ENCODE measurements around the gene PTPN9. TPM values are rescaled to one million over a fixed set of nuclear protein-coding genes. Genes with fewer than 3 reads are reported as not detected.
A peak's percentile ranks its signal among the peaks of the same experiment; 100 is the strongest.

PTPN9 gene
- total and polyA plus RNA-seq, 2 of the 13 experiments (the other 11 are each of a cell fraction or from before 2014, with no cell fraction given) = 16.6 to 19.9 TPM

DNA sequence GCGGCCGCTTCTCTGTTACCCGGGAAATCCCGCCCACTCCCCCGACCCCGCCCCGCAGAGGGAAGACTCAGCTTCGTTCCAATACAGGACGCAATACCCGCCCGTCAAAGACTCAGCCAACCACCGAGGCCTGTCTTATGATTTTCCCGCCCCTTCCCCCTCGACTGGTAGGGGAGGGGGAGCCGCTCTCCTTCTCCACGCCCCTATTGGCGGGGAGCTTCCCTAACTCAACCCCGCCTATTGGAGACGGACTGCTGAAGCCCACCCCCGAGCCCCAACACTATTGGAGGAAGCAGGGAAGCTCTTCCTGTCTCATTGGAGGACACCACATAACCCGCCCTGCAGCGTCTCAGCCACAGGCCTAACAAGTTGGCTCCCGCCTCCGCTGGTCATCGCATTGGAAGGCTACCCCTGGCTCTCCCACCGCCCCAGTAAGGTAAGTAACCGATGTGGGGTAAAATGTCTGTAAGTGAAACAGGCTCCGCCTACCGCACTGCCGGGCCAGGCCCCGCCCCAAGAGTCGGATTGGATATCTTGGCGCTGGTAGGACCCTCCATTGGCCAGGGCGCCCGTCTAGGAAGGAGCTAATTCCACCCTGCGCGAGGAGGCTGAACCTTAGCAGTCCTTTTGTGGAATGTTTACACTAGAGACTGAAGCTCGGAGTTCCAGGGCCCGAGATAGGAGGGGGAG is 127.3 kb downstream of the PTPN9 start, which contains the start of gene SIN3A (continued):
- TF ChIP-seq ZNF451 (CRISPR knock-in tag; IDR thresholded peaks at IDR 0.05) (0 out of 2 replicates have a peak, but pooled peaks have one; percentile 50), ZFYVE20 (CRISPR knock-in tag; IDR thresholded peaks at IDR 0.05; ENCODE audit: borderline replicate concordance, low read depth) (no peak), NFE2L2 (IDR thresholded peaks at IDR 0.05; ENCODE audit: low read length) (no peak), CREM (IDR thresholded peaks at IDR 0.05) (peak; percentile 48), CREM (CRISPR knock-in tag; IDR thresholded peaks at IDR 0.05) (no peak), YEATS2 (CRISPR knock-in tag; IDR thresholded peaks at IDR 0.05; ENCODE audit: borderline replicate concordance) (no peak), SIN3A (IDR thresholded peaks at IDR 0.05; ENCODE audit: borderline replicate concordance, low read depth, low read length) (peak; percentile 12; the same call in 1 of the 2 replicates), ZNF224 (CRISPR knock-in tag; IDR thresholded peaks at IDR 0.05) (no peak), ZBTB7B (CRISPR knock-in tag; IDR thresholded peaks at IDR 0.05) (no peak), MED8 (CRISPR knock-in tag; IDR thresholded peaks at IDR 0.05; ENCODE audit: insufficient replicate concordance) (peak; percentile 34), MED1 (CRISPR knock-in tag; IDR thresholded peaks at IDR 0.05) (peak; percentile 19; the same call in 1 of the 2 replicates), SKI (IDR thresholded peaks at IDR 0.05; ENCODE audit: partially characterized antibody) (no peak), CREB1 (IDR thresholded peaks at IDR 0.05) (peak; percentile 74), CREB1 (CRISPR knock-in tag; IDR thresholded peaks at IDR 0.05) (peak; percentile 88), KDM6A (CRISPR knock-in tag; IDR thresholded peaks at IDR 0.05; ENCODE audit: low read depth) (no peak), ZNF746 (CRISPR knock-in tag; IDR thresholded peaks at IDR 0.05) (0 out of 2 replicates have a peak, but pooled peaks have one; percentile 18)
- TF ChIP-seq, protein P1, sequence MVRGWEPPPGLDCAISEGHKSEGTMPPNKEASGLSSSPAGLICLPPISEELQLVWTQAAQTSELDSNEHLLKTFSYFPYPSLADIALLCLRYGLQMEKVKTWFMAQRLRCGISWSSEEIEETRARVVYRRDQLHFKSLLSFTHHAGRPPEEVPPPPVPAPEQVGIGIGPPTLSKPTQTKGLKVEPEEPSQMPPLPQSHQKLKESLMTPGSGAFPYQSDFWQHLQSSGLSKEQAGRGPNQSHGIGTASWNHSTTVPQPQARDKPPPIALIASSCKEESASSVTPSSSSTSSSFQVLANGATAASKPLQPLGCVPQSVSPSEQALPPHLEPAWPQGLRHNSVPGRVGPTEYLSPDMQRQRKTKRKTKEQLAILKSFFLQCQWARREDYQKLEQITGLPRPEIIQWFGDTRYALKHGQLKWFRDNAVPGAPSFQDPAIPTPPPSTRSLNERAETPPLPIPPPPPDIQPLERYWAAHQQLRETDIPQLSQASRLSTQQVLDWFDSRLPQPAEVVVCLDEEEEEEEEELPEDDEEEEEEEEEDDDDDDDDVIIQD (CRISPR knock-in tag; IDR thresholded peaks at IDR 0.05; ENCODE audit: low read depth) = peak; percentile 40; the same call in 1 of the 2 replicates
- TF ChIP-seq, protein P2, sequence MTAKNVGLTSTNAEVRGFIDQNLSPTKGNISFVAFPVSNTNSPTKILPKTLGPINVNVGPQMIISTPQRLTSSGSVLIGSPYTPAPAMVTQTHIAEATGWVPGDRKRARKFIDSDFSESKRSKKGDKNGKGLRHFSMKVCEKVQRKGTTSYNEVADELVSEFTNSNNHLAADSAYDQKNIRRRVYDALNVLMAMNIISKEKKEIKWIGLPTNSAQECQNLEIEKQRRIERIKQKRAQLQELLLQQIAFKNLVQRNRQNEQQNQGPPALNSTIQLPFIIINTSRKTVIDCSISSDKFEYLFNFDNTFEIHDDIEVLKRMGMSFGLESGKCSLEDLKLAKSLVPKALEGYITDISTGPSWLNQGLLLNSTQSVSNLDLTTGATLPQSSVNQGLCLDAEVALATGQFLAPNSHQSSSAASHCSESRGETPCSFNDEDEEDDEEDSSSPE (CRISPR knock-in tag; IDR thresholded peaks at IDR 0.05) = peak; percentile 31
- TF ChIP-seq, protein P3, sequence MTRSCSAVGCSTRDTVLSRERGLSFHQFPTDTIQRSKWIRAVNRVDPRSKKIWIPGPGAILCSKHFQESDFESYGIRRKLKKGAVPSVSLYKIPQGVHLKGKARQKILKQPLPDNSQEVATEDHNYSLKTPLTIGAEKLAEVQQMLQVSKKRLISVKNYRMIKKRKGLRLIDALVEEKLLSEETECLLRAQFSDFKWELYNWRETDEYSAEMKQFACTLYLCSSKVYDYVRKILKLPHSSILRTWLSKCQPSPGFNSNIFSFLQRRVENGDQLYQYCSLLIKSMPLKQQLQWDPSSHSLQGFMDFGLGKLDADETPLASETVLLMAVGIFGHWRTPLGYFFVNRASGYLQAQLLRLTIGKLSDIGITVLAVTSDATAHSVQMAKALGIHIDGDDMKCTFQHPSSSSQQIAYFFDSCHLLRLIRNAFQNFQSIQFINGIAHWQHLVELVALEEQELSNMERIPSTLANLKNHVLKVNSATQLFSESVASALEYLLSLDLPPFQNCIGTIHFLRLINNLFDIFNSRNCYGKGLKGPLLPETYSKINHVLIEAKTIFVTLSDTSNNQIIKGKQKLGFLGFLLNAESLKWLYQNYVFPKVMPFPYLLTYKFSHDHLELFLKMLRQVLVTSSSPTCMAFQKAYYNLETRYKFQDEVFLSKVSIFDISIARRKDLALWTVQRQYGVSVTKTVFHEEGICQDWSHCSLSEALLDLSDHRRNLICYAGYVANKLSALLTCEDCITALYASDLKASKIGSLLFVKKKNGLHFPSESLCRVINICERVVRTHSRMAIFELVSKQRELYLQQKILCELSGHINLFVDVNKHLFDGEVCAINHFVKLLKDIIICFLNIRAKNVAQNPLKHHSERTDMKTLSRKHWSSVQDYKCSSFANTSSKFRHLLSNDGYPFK (CRISPR knock-in tag; IDR thresholded peaks at IDR 0.05; ENCODE audit: borderline replicate concordance) = peak; percentile 49; the same call in 1 of the 2 replicates
- TF ChIP-seq, protein P4, sequence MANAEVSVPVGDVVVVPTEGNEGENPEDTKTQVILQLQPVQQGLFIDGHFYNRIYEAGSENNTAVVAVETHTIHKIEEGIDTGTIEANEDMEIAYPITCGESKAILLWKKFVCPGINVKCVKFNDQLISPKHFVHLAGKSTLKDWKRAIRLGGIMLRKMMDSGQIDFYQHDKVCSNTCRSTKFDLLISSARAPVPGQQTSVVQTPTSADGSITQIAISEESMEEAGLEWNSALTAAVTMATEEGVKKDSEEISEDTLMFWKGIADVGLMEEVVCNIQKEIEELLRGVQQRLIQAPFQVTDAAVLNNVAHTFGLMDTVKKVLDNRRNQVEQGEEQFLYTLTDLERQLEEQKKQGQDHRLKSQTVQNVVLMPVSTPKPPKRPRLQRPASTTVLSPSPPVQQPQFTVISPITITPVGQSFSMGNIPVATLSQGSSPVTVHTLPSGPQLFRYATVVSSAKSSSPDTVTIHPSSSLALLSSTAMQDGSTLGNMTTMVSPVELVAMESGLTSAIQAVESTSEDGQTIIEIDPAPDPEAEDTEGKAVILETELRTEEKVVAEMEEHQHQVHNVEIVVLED (CRISPR knock-in tag; IDR thresholded peaks at IDR 0.05; ENCODE audit: borderline replicate concordance) = 0 out of 2 replicates have a peak, but pooled peaks have one; percentile 10
- TF ChIP-seq, protein P5, sequence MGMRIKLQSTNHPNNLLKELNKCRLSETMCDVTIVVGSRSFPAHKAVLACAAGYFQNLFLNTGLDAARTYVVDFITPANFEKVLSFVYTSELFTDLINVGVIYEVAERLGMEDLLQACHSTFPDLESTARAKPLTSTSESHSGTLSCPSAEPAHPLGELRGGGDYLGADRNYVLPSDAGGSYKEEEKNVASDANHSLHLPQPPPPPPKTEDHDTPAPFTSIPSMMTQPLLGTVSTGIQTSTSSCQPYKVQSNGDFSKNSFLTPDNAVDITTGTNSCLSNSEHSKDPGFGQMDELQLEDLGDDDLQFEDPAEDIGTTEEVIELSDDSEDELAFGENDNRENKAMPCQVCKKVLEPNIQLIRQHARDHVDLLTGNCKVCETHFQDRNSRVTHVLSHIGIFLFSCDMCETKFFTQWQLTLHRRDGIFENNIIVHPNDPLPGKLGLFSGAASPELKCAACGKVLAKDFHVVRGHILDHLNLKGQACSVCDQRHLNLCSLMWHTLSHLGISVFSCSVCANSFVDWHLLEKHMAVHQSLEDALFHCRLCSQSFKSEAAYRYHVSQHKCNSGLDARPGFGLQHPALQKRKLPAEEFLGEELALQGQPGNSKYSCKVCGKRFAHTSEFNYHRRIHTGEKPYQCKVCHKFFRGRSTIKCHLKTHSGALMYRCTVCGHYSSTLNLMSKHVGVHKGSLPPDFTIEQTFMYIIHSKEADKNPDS (CRISPR knock-in tag; IDR thresholded peaks at IDR 0.05) = no peak

Data from HepG2 (cell line).